HG02970 (cell line): ENCODE results near the gene RIMBP2.

Experiments
- ATAC-seq: cut with Tn5 transposase; IDR thresholded peaks from one replicate; pipeline ENCODE4 v1.9.1; 2021; ENCODE audit warnings: mild to moderate bottlenecking, moderate library complexity, moderate number of reproducible peaks; ENCODE audit not compliant: unreplicated experiment, low FRiP score

The RIMBP2 gene

GRCh38 chr12:130476451-130477135, 239.5 kb downstream of the RIMBP2 start:
- no peak for ATAC-seq

GRCh38 chr12:130474599-130475269, 241.4 kb downstream of the RIMBP2 start:
- no peak for ATAC-seq

GRCh38 chr12:130473266-130473665, 242.8 kb downstream of the RIMBP2 start:
- ATAC-seq: no peak

- no peak for ATAC-seq
These were observed 245.1 kb downstream of the RIMBP2 start for GRCh38 chr12:130470969-130471368.

- no peak for ATAC-seq
These were observed 246.5 kb downstream of the RIMBP2 start for GRCh38 chr12:130469552-130469951.

- ATAC-seq: no peak
These were observed 247.3 kb downstream of the RIMBP2 start for GRCh38 chr12:130468700-130469245.

- ATAC-seq: no peak
These were observed 247.9 kb downstream of the RIMBP2 start for GRCh38 chr12:130468186-130468585.

GRCh38 chr12:130465626-130466025, 250.5 kb downstream of the RIMBP2 start:
- no peak for ATAC-seq

- ATAC-seq: no peak
These were observed 251.1 kb downstream of the RIMBP2 start for GRCh38 chr12:130465046-130465445.

- no peak for ATAC-seq
These were observed 252.1 kb downstream of the RIMBP2 start for GRCh38 chr12:130463818-130464670.

GRCh38 chr12:130463275-130463658, 252.8 kb downstream of the RIMBP2 start:
- no peak for ATAC-seq

- no peak for ATAC-seq
These were observed 253.4 kb downstream of the RIMBP2 start for GRCh38 chr12:130462558-130463274.

GRCh38 chr12:130461839-130462557, 254.1 kb downstream of the RIMBP2 start:
- ATAC-seq: no peak

- ATAC-seq: no peak
These were observed 254.7 kb downstream of the RIMBP2 start for GRCh38 chr12:130461447-130461815.

- no peak for ATAC-seq
These were observed 255.3 kb downstream of the RIMBP2 start for GRCh38 chr12:130460611-130461446.

GRCh38 chr12:130459916-130460315, 256.2 kb downstream of the RIMBP2 start:
- no peak for ATAC-seq

GRCh38 chr12:130458341-130458740, 257.8 kb downstream of the RIMBP2 start:
- no peak for ATAC-seq

GRCh38 chr12:130457215-130457614, 258.9 kb downstream of the RIMBP2 start:
- ATAC-seq: no peak
